HepG2 (cell line): ENCODE data around the gene MTCP1. TPM values are rescaled to one million over a fixed set of nuclear protein-coding genes. Genes with fewer than 3 reads are reported as not detected.

Experiments used
- ATF7 ChIP-seq, 2 experiments: fragments of 450-650 bp in 1 of 2; sonication (generic) in 1 of 2; formaldehyde crosslinking in 1 of 2; IDR thresholded peaks; 2 replicates each; pipeline versions ENCODE4 v1.4.0 to v1.6.1; 2016 to 2020; ENCODE audit warnings: antibody characterized with exemption in 1 of 2, mild to moderate bottlenecking in 1 of 2, missing genetic modification reagents in 1 of 2
- E2F2 ChIP-seq: sonication (generic); formaldehyde crosslinking; IDR thresholded peaks from 2 replicates; pipeline ENCODE4 v1.4.0; 2020; ENCODE audit warnings: missing genetic modification reagents, borderline replicate concordance
- ESRRA ChIP-seq: sonication (generic); formaldehyde crosslinking; IDR thresholded peaks from 2 replicates; pipeline ENCODE4 v1.5.1; 2020; ENCODE audit warnings: mild to moderate bottlenecking, low read depth, missing genetic modification reagents
- MAF1 ChIP-seq: sonication (generic); formaldehyde crosslinking; IDR thresholded peaks from 2 replicates; pipeline ENCODE4 v1.5.0; 2020; ENCODE audit warnings: missing genetic modification reagents, borderline replicate concordance
- MXI1 ChIP-seq: IDR thresholded peaks from 3 replicates; pipeline ENCODE4 v1.6.1; 2012; ENCODE audit warnings: low read depth, low read length, inconsistent platforms, borderline replicate concordance
- THAP8 ChIP-seq: sonication (generic); formaldehyde crosslinking; IDR thresholded peaks from 2 replicates; pipeline ENCODE4 v1.5.1; 2020; ENCODE audit warnings: missing genetic modification reagents, mild to moderate bottlenecking, borderline replicate concordance
- YEATS4 ChIP-seq: sonication (generic); formaldehyde crosslinking; IDR thresholded peaks from 2 replicates; pipeline ENCODE4 v1.4.0; 2020; ENCODE audit warnings: missing genetic modification reagents, borderline replicate concordance
- ZNF687 ChIP-seq: sonication (generic); formaldehyde crosslinking; IDR thresholded peaks from 2 replicates; pipeline ENCODE4 v1.5.1; 2020; ENCODE audit warnings: mild to moderate bottlenecking, missing genetic modification reagents, moderate library complexity
- ZSCAN31 ChIP-seq: sonication (generic); formaldehyde crosslinking; IDR thresholded peaks from 2 replicates; pipeline ENCODE4 v1.5.0; 2020; ENCODE audit warnings: low read depth, mild to moderate bottlenecking, missing genetic modification reagents
- polyA plus RNA-seq, 8 experiments: library from polyadenylated mRNA; depleted of rRNA in 3 of 8; stranded (reverse) in 7 of 8; unstranded in 1 of 8; fragments of >200 nt; fragmentation: Illumina TruSeq in 4 of 8; extraction: Trizol in 4 of 8; gene quantifications; 2 replicates each; pipeline versions ENCODE4 v1.2.1 to v1.2.3, GENCODE V29; 2011 to 2016; ENCODE audit warnings: low read depth in 4 of 8, missing spikeins in 1 of 8, mixed read lengths in 1 of 8; ENCODE audit not compliant: insufficient read depth in 1 of 8
- total RNA-seq, 5 experiments: library from RNA; depleted of rRNA; stranded (reverse); fragments of >200 nt; fragmentation: Illumina TruSeq; extraction: Trizol; gene quantifications; 2 replicates each; pipeline ENCODE4 v1.2.3, GENCODE V29; 2016; ENCODE audit warnings: low read depth in 1 of 5
- TF ChIP-seq, protein P1 (sequence below): IDR thresholded peaks from 2 replicates; pipeline ENCODE4 v1.6.1; 2018; ENCODE audit warnings: missing genetic modification reagents
- TF ChIP-seq, protein P2 (sequence below): sonication (generic); formaldehyde crosslinking; IDR thresholded peaks from 2 replicates; pipeline ENCODE4 v1.4.0; 2020; ENCODE audit warnings: missing genetic modification reagents
- TF ChIP-seq, protein P3 (sequence below): sonication (generic); formaldehyde crosslinking; IDR thresholded peaks from 2 replicates; pipeline ENCODE4 v1.8.0; 2022; ENCODE audit warnings: mild to moderate bottlenecking, missing genetic modification reagents, borderline replicate concordance

MTCP1 gene
- total and polyA plus RNA-seq, 2 of the 13 experiments (the other 11 are each of a cell fraction or from before 2014, with no cell fraction given), result 5.1 to 18.9 TPM

DNA sequence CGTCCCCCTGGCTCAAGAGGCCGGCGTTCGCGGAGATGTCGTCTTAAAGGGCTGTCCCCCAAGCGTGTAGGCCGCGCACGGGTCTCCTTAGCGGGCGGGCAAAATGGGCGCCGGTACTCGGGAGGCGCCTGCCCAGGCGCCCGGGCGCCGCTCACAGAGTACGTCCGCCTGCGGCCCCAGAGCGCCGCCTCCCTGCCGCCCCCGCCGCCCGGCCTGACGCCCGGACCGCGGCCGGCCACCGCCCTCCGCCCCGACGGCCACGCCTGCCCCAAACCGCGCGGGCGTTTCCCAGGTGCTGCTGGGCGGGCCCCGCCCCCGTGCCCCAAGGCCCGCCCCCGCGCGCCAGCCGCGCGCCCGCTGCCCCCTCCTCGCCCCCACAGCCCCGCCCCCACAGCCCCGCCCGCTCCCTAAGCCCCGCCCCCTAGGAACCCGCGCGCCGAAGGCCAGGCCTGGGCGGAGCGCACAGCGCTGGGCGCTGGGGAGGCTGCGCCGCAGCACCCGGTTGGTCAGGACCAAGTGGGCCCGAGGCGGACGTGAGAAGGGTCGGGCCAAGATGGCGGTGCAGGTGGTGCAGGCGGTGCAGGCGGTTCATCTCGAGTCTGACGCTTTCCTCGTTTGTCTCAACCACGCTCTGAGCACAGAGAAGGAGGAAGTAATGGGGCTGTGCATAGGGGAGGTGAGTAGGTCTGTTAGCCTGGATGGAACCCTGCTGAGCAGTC is at the start of gene MTCP1, which contains the start of the genes BRCC3 and CMC4 (continued):
- TF ChIP-seq ATF7 (IDR thresholded peaks at IDR 0.05), result no peak
- no peak for TF ChIP-seq ATF7 (CRISPR knock-in tag; IDR thresholded peaks at IDR 0.05)
- no peak for TF ChIP-seq ESRRA
- TF ChIP-seq E2F2 (CRISPR knock-in tag), result no peak
- TF ChIP-seq ZNF687 (CRISPR knock-in tag), result peak; percentile 71
- TF ChIP-seq THAP8 (CRISPR knock-in tag), result no peak
- TF ChIP-seq MXI1, result peak; percentile 13; the same call in 1 of the 3 replicates
- TF ChIP-seq MAF1, result no peak
- TF ChIP-seq, protein P1, sequence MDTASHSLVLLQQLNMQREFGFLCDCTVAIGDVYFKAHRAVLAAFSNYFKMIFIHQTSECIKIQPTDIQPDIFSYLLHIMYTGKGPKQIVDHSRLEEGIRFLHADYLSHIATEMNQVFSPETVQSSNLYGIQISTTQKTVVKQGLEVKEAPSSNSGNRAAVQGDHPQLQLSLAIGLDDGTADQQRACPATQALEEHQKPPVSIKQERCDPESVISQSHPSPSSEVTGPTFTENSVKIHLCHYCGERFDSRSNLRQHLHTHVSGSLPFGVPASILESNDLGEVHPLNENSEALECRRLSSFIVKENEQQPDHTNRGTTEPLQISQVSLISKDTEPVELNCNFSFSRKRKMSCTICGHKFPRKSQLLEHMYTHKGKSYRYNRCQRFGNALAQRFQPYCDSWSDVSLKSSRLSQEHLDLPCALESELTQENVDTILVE (CRISPR knock-in tag), result no peak
- TF ChIP-seq ZSCAN31 (CRISPR knock-in tag), result no peak
- TF ChIP-seq, protein P2, sequence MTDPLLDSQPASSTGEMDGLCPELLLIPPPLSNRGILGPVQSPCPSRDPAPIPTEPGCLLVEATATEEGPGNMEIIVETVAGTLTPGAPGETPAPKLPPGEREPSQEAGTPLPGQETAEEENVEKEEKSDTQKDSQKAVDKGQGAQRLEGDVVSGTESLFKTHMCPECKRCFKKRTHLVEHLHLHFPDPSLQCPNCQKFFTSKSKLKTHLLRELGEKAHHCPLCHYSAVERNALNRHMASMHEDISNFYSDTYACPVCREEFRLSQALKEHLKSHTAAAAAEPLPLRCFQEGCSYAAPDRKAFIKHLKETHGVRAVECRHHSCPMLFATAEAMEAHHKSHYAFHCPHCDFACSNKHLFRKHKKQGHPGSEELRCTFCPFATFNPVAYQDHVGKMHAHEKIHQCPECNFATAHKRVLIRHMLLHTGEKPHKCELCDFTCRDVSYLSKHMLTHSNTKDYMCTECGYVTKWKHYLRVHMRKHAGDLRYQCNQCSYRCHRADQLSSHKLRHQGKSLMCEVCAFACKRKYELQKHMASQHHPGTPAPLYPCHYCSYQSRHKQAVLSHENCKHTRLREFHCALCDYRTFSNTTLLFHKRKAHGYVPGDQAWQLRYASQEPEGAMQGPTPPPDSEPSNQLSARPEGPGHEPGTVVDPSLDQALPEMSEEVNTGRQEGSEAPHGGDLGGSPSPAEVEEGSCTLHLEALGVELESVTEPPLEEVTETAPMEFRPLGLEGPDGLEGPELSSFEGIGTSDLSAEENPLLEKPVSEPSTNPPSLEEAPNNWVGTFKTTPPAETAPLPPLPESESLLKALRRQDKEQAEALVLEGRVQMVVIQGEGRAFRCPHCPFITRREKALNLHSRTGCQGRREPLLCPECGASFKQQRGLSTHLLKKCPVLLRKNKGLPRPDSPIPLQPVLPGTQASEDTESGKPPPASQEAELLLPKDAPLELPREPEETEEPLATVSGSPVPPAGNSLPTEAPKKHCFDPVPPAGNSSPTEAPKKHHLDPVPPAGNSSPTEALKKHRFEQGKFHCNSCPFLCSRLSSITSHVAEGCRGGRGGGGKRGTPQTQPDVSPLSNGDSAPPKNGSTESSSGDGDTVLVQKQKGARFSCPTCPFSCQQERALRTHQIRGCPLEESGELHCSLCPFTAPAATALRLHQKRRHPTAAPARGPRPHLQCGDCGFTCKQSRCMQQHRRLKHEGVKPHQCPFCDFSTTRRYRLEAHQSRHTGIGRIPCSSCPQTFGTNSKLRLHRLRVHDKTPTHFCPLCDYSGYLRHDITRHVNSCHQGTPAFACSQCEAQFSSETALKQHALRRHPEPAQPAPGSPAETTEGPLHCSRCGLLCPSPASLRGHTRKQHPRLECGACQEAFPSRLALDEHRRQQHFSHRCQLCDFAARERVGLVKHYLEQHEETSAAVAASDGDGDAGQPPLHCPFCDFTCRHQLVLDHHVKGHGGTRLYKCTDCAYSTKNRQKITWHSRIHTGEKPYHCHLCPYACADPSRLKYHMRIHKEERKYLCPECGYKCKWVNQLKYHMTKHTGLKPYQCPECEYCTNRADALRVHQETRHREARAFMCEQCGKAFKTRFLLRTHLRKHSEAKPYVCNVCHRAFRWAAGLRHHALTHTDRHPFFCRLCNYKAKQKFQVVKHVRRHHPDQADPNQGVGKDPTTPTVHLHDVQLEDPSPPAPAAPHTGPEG (CRISPR knock-in tag), result peak; percentile 30; the same call in 1 of the 2 replicates
- TF ChIP-seq YEATS4 (CRISPR knock-in tag), result peak; percentile 51; the same call in 1 of the 2 replicates
- TF ChIP-seq, protein P3, sequence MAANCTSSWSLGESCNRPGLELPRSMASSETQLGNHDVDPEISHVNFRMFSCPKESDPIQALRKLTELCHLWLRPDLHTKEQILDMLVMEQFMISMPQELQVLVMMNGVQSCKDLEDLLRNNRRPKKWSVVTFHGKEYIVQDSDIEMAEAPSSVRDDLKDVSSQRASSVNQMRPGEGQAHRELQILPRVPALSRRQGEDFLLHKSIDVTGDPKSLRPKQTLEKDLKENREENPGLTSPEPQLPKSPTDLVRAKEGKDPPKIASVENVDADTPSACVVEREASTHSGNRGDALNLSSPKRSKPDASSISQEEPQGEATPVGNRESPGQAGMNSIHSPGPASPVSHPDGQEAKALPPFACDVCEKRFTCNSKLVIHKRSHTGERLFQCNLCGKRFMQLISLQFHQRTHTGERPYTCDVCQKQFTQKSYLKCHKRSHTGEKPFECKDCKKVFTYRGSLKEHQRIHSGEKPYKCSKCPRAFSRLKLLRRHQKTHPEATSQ (CRISPR knock-in tag), result no peak
